Retinal pigment epithelial cell (primary cell): ENCODE data around the gene KCNT1.

Experiments
- DNase-seq: peaks from one replicate; pipeline ENCODE4 v3.0.0-alpha.2; 2010; ENCODE audit warnings: low read depth
- H3K4me3 ChIP-seq: 2 replicates; pipeline ENCODE4 v1.5.1; 2011; ENCODE audit warnings: mild to moderate bottlenecking, low read length, control low read depth, moderate library complexity
- CTCF ChIP-seq: conservative IDR thresholded peaks from 2 replicates; pipeline ENCODE4 v1.5.1; 2011; ENCODE audit warnings: low read depth, low read length, control low read depth, inconsistent platforms

The KCNT1 gene

GRCh38 chr9:135790850-135791249, 88.9 kb downstream of the KCNT1 start:
- no peak overlapping the region for H3K4me3 ChIP-seq
- TF ChIP-seq CTCF = no peak
- no peak for DNase-seq

GRCh38 chr9:135791431-135792267, 89.7 kb downstream of the KCNT1 start:
- DNase-seq = no peak
- no peak overlapping the region for H3K4me3 ChIP-seq
- no peak for TF ChIP-seq CTCF

- no peak overlapping the region for H3K4me3 ChIP-seq
- DNase-seq = no peak
- no peak for TF ChIP-seq CTCF
These were observed 90.5 kb downstream of the KCNT1 start for GRCh38 chr9:135792268-135793128.

- no peak for TF ChIP-seq CTCF
- no peak for DNase-seq
- H3K4me3 ChIP-seq = no peak overlapping the region
These were observed 91.5 kb downstream of the KCNT1 start for GRCh38 chr9:135793221-135794056.

GRCh38 chr9:135794057-135794335, 92.0 kb downstream of the KCNT1 start:
- no peak overlapping the region for H3K4me3 ChIP-seq
- no peak for DNase-seq
- TF ChIP-seq CTCF = no peak

- TF ChIP-seq CTCF = no peak
- no peak for DNase-seq
- no peak overlapping the region for H3K4me3 ChIP-seq
These were observed 92.4 kb downstream of the KCNT1 start for GRCh38 chr9:135794361-135794885.
